ENCODE measurements around the gene GABRB1.

Gene GABRB1

GRCh38 chr4:47368211-47368610 lies 336.8 kb downstream of the GABRB1 start:
- H2AFZ ChIP-seq (ENCODE audit: low read depth, low read length), result no peak overlapping the region
- H3K4me1 ChIP-seq (ENCODE audit: control insufficient read depth, insufficient read depth, low read depth, low read length), result no peaks in the 10 kb centered on the region
- no peak overlapping the region for H3K4ac ChIP-seq (ENCODE audit: low read depth in 1 of 2, low read length in 2 of 2)
- H3K4me3 ChIP-seq (ENCODE audit: insufficient read depth in 1 of 2, low read depth in 1 of 2, low read length in 2 of 2), result no peak overlapping the region
- H2BK5ac ChIP-seq (ENCODE audit: low read depth, low read length, poor library complexity, severe bottlenecking), result no peak overlapping the region
- H2BK120ac ChIP-seq (ENCODE audit: low read depth, low read length), result no peak overlapping the region
- H3K79me1 ChIP-seq (replicated peaks; ENCODE audit: low read length, poor library complexity, severe bottlenecking), result no peaks in the 10 kb centered on the region
- no peak overlapping the region for H4K8ac ChIP-seq (ENCODE audit: low read length)
- H3K27ac ChIP-seq (ENCODE audit: low read length, poor library complexity, severe bottlenecking), result no peak overlapping the region
- H3K18ac ChIP-seq (ENCODE audit: low read depth in 1 of 2, low read length in 2 of 2), result no peak overlapping the region
- no peaks in the 10 kb centered on the region for H3K9me3 ChIP-seq (ENCODE audit: control insufficient read depth, low read length)
- no peak overlapping the region for H2AK5ac ChIP-seq (ENCODE audit: low read length, severe bottlenecking)
- H4K91ac ChIP-seq (ENCODE audit: low read length), result peak overlapping the region; percentile 66
- H3K27me3 ChIP-seq (ENCODE audit: control insufficient read depth in 1 of 2, insufficient read depth in 1 of 2, low read length in 2 of 2), result no peaks in the 10 kb centered on the region
- no peaks in the 10 kb centered on the region for H3K36me3 ChIP-seq (ENCODE audit: control insufficient read depth in 1 of 2, insufficient read depth in 2 of 2, low read depth in 1 of 2, low read length in 2 of 2)
- H3K14ac ChIP-seq (ENCODE audit: low read length in 2 of 2), result no peak overlapping the region
- 86% methylated on average over 1 of the region's 1 CpG for WGBS
- H2BK15ac ChIP-seq (ENCODE audit: low read depth, poor library complexity, severe bottlenecking), result no peak overlapping the region
- no peak overlapping the region for H3K9ac ChIP-seq (ENCODE audit: low read length)
- H3K23ac ChIP-seq (ENCODE audit: low read length in 2 of 2), result no peak overlapping the region
- H3K4me2 ChIP-seq (ENCODE audit: low read length, poor library complexity, severe bottlenecking), result no peak overlapping the region
- H2BK12ac ChIP-seq (ENCODE audit: low read length in 2 of 2), result no peak overlapping the region
- DNase-seq, result no peak

GRCh38 chr4:47372561-47372960 lies 341.2 kb downstream of the GABRB1 start:
- Histone ChIP-seq H3K9me3 (ENCODE audit: control insufficient read depth, low read length) (no peaks in the 10 kb centered on the region), H2AK5ac (ENCODE audit: low read length, severe bottlenecking) (no peak overlapping the region), H3K14ac (ENCODE audit: low read length in 2 of 2) (peak overlapping the region in 1 of 2 experiments; percentile 73), H3K27me3 (ENCODE audit: control insufficient read depth in 1 of 2, insufficient read depth in 1 of 2, low read length in 2 of 2) (no peaks in the 10 kb centered on the region), H3K4me1 (ENCODE audit: control insufficient read depth, insufficient read depth, low read depth, low read length) (peaks cover 2% of the 10 kb centered on the region), H3K23ac (ENCODE audit: low read length in 2 of 2) (peak overlapping the region in 1 of 2 experiments; percentile 74), H3K9ac (ENCODE audit: low read length) (no peak overlapping the region), H3K4me2 (ENCODE audit: low read length, poor library complexity, severe bottlenecking) (no peak overlapping the region), H2BK15ac (ENCODE audit: low read depth, poor library complexity, severe bottlenecking) (no peak overlapping the region), H2AFZ (ENCODE audit: low read depth, low read length) (no peak overlapping the region), H4K8ac (ENCODE audit: low read length) (no peak overlapping the region), H2BK5ac (ENCODE audit: low read depth, low read length, poor library complexity, severe bottlenecking) (no peak overlapping the region), H2BK12ac (ENCODE audit: low read length in 2 of 2) (peak overlapping the region in 1 of 2 experiments; percentile 37), H3K4me3 (ENCODE audit: insufficient read depth in 1 of 2, low read depth in 1 of 2, low read length in 2 of 2) (no peak overlapping the region), H3K27ac (ENCODE audit: low read length, poor library complexity, severe bottlenecking) (no peak overlapping the region), H3K79me1 (replicated peaks; ENCODE audit: low read length, poor library complexity, severe bottlenecking) (no peaks in the 10 kb centered on the region), H3K36me3 (ENCODE audit: control insufficient read depth in 1 of 2, insufficient read depth in 2 of 2, low read depth in 1 of 2, low read length in 2 of 2) (no peaks in the 10 kb centered on the region), H2BK120ac (ENCODE audit: low read depth, low read length) (no peak overlapping the region), H4K91ac (ENCODE audit: low read length) (no peak overlapping the region), H3K4ac (ENCODE audit: low read depth in 1 of 2, low read length in 2 of 2) (no peak overlapping the region), H3K18ac (ENCODE audit: low read depth in 1 of 2, low read length in 2 of 2) (no peak overlapping the region)
- no peak for DNase-seq
- WGBS, result 100% methylated on average over 2 of the region's 2 CpGs

GRCh38 chr4:47373174-47373573 lies 341.8 kb downstream of the GABRB1 start:
- Histone ChIP-seq H2BK120ac (ENCODE audit: low read depth, low read length) (no peak overlapping the region), H3K4ac (ENCODE audit: low read depth in 1 of 2, low read length in 2 of 2) (no peak overlapping the region), H3K14ac (ENCODE audit: low read length in 2 of 2) (no peak overlapping the region), H4K91ac (ENCODE audit: low read length) (no peak overlapping the region), H3K4me1 (ENCODE audit: control insufficient read depth, insufficient read depth, low read depth, low read length) (peaks cover 2% of the 10 kb centered on the region), H3K23ac (ENCODE audit: low read length in 2 of 2) (no peak overlapping the region), H2BK5ac (ENCODE audit: low read depth, low read length, poor library complexity, severe bottlenecking) (no peak overlapping the region), H3K4me3 (ENCODE audit: insufficient read depth in 1 of 2, low read depth in 1 of 2, low read length in 2 of 2) (no peak overlapping the region), H2BK12ac (ENCODE audit: low read length in 2 of 2) (no peak overlapping the region), H4K8ac (ENCODE audit: low read length) (no peak overlapping the region), H3K79me1 (replicated peaks; ENCODE audit: low read length, poor library complexity, severe bottlenecking) (no peaks in the 10 kb centered on the region), H3K36me3 (ENCODE audit: control insufficient read depth in 1 of 2, insufficient read depth in 2 of 2, low read depth in 1 of 2, low read length in 2 of 2) (no peaks in the 10 kb centered on the region), H3K9ac (ENCODE audit: low read length) (no peak overlapping the region), H3K27ac (ENCODE audit: low read length, poor library complexity, severe bottlenecking) (no peak overlapping the region), H2AFZ (ENCODE audit: low read depth, low read length) (no peak overlapping the region), H2BK15ac (ENCODE audit: low read depth, poor library complexity, severe bottlenecking) (no peak overlapping the region), H3K18ac (ENCODE audit: low read depth in 1 of 2, low read length in 2 of 2) (no peak overlapping the region), H3K27me3 (ENCODE audit: control insufficient read depth in 1 of 2, insufficient read depth in 1 of 2, low read length in 2 of 2) (no peaks in the 10 kb centered on the region), H2AK5ac (ENCODE audit: low read length, severe bottlenecking) (no peak overlapping the region), H3K9me3 (ENCODE audit: control insufficient read depth, low read length) (no peaks in the 10 kb centered on the region), H3K4me2 (ENCODE audit: low read length, poor library complexity, severe bottlenecking) (no peak overlapping the region)
- DNase-seq, result no peak

GRCh38 chr4:47373709-47374108 lies 342.3 kb downstream of the GABRB1 start:
- H2BK12ac ChIP-seq (ENCODE audit: low read length in 2 of 2), result no peak overlapping the region
- peaks cover 2% of the 10 kb centered on the region for H3K4me1 ChIP-seq (ENCODE audit: control insufficient read depth, insufficient read depth, low read depth, low read length)
- H3K79me1 ChIP-seq (replicated peaks; ENCODE audit: low read length, poor library complexity, severe bottlenecking), result no peaks in the 10 kb centered on the region
- no peak overlapping the region for H3K9ac ChIP-seq (ENCODE audit: low read length)
- H4K91ac ChIP-seq (ENCODE audit: low read length), result no peak overlapping the region
- no peak overlapping the region for H2AK5ac ChIP-seq (ENCODE audit: low read length, severe bottlenecking)
- H3K4me3 ChIP-seq (ENCODE audit: insufficient read depth in 1 of 2, low read depth in 1 of 2, low read length in 2 of 2), result no peak overlapping the region
- WGBS, result 100% methylated on average over 1 of the region's 3 CpGs
- no peak overlapping the region for H3K4me2 ChIP-seq (ENCODE audit: low read length, poor library complexity, severe bottlenecking)
- H2AFZ ChIP-seq (ENCODE audit: low read depth, low read length), result no peak overlapping the region
- H2BK5ac ChIP-seq (ENCODE audit: low read depth, low read length, poor library complexity, severe bottlenecking), result no peak overlapping the region
- no peak for DNase-seq
- H3K9me3 ChIP-seq (ENCODE audit: control insufficient read depth, low read length), result no peaks in the 10 kb centered on the region
- H3K14ac ChIP-seq (ENCODE audit: low read length in 2 of 2), result no peak overlapping the region
- H3K23ac ChIP-seq (ENCODE audit: low read length in 2 of 2), result no peak overlapping the region
- H3K18ac ChIP-seq (ENCODE audit: low read depth in 1 of 2, low read length in 2 of 2), result no peak overlapping the region
- H4K8ac ChIP-seq (ENCODE audit: low read length), result no peak overlapping the region
- no peak overlapping the region for H3K4ac ChIP-seq (ENCODE audit: low read depth in 1 of 2, low read length in 2 of 2)
- H2BK120ac ChIP-seq (ENCODE audit: low read depth, low read length), result no peak overlapping the region
- no peaks in the 10 kb centered on the region for H3K36me3 ChIP-seq (ENCODE audit: control insufficient read depth in 1 of 2, insufficient read depth in 2 of 2, low read depth in 1 of 2, low read length in 2 of 2)
- H2BK15ac ChIP-seq (ENCODE audit: low read depth, poor library complexity, severe bottlenecking), result no peak overlapping the region
- no peak overlapping the region for H3K27ac ChIP-seq (ENCODE audit: low read length, poor library complexity, severe bottlenecking)
- H3K27me3 ChIP-seq (ENCODE audit: control insufficient read depth in 1 of 2, insufficient read depth in 1 of 2, low read length in 2 of 2), result no peaks in the 10 kb centered on the region
